Natural killer cell (primary cell): ENCODE results near the gene ATP8B4. TPM values are rescaled to one million over a fixed set of nuclear protein-coding genes. Genes with fewer than 3 reads are reported as not detected.

Experiments
- ATAC-seq, 3 donors: fragments of 150-1000 bp in 2 of 3; fragments of 200-7000 bp in 1 of 3; cut with Tn5 transposase; 1 replicate in 1 of 3; 2 replicates in 2 of 3; pipeline ENCODE4 v1.10.0; 2021; ENCODE audit warnings: mild to moderate bottlenecking in 2 of 3, moderate library complexity in 2 of 3
- DNase-seq, 2 donors: peaks; one replicate each; pipeline versions ENCODE4 v3.0.0 to v3.0.0-alpha.2; 2013 to 2021; ENCODE audit warnings: mixed read lengths in 1 of 2
- H3K27ac ChIP-seq: one replicate; pipeline ENCODE4 v1.5.1; 2013; ENCODE audit warnings: mild to moderate bottlenecking, low read length
- H3K27me3 ChIP-seq: one replicate; pipeline ENCODE4 v1.6.1; 2013; ENCODE audit warnings: low read length; ENCODE audit not compliant: control insufficient read depth, insufficient read depth
- H3K36me3 ChIP-seq: one replicate; pipeline ENCODE4 v1.6.1; 2013; ENCODE audit warnings: low read length; ENCODE audit not compliant: control insufficient read depth, insufficient read depth
- H3K4me1 ChIP-seq: one replicate; pipeline ENCODE4 v1.6.1; 2013; ENCODE audit warnings: low read length; ENCODE audit not compliant: control insufficient read depth, insufficient read depth
- H3K4me3 ChIP-seq: one replicate; pipeline ENCODE4 v1.5.1; 2013; ENCODE audit warnings: low read length
- H3K9me3 ChIP-seq: one replicate; pipeline ENCODE4 v1.6.1; 2013; ENCODE audit warnings: low read length; ENCODE audit not compliant: control insufficient read depth, insufficient read depth
- H3K27ac Mint-ChIP-seq, 2 donors: one replicate each; pipeline ENCODE4 v1.8.0; 2022; ENCODE audit warnings: mild to moderate bottlenecking in 2 of 2, mixed read lengths in 2 of 2, moderate library complexity in 1 of 2
- H3K27me3 Mint-ChIP-seq, 2 donors: one replicate each; pipeline ENCODE4 v1.8.0; 2022; ENCODE audit warnings: low read depth in 2 of 2, mixed read lengths in 2 of 2
- H3K36me3 Mint-ChIP-seq: one replicate; pipeline ENCODE4 v1.8.0; 2022; ENCODE audit warnings: mixed read lengths
- H3K4me1 Mint-ChIP-seq, 2 donors: one replicate each; pipeline ENCODE4 v1.8.0; 2022; ENCODE audit warnings: mixed read lengths in 2 of 2
- H3K4me3 Mint-ChIP-seq: one replicate; pipeline ENCODE4 v1.8.0; 2022; ENCODE audit warnings: mild to moderate bottlenecking, moderate library complexity, mixed read lengths
- H3K9me3 Mint-ChIP-seq, 2 donors: one replicate each; pipeline ENCODE4 v1.8.0; 2022; ENCODE audit warnings: mixed read lengths in 2 of 2
- WGBS: methylation state at CpG from one replicate; pipeline ENCODE4 v1.1.7; 2013; ENCODE audit warnings: missing lambda C conversion rate; ENCODE audit not compliant: insufficient coverage; 5-methylcytosine and 5-hydroxymethylcytosine counted together
- intact Hi-C: fragments of 100-400 bp; cut with micrococcal nuclease; formaldehyde crosslinking; loops from one replicate; pipeline ENCODE4 v1.14.2; 2022
- total RNA-seq, 4 donors: library from RNA; stranded (reverse); fragments of 120-200 nt in 1 of 4; gene quantifications; one replicate each; pipeline versions ENCODE4 v1.2.3 to v1.2.4, GENCODE V29; 2013 to 2022
- TF ChIP-seq, protein P1 (sequence below): fragments of 200-600 bp; IDR thresholded peaks from one replicate; pipeline ENCODE4 v1.8.0; 2022; ENCODE audit warnings: antibody characterized with exemption

Gene ATP8B4
- total RNA-seq, 3 donors from 2014 or later (not counting 1 experiment from before 2014, with no cell fraction given) = 55.6 to 89.5 (median 75.1) TPM

DNA sequence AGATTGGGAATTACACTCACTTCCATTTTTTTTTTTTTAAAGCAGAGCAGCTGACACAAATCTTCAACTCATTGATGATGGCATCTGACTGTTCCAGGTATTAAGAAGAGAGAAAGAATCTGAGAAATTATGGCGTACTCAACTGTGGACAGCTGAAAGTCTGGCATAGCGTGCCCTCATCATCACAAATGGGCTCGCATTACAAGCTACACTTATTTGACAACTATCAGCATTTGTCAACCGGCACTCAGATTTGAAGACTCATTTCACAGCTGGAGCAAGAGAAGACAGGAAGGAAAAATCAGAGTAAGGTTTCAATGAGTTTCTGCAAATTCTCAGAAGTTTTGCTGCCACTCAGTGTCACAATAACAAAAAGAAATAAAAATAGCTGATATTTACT lies 235.9 kb downstream of the ATP8B4 start:
- Mint-ChIP-seq H3K27ac (peak overlapping the region in 1 of 2 donors; percentile 21), H3K36me3 (peaks cover 19% of the 10 kb centered on the region), H3K4me1 (peaks cover 9 to 22% of the 10 kb centered on the region in 2 donors), H3K9me3 (no peaks in the 10 kb centered on the region), H3K4me3 (no peak overlapping the region), H3K27me3 (no peaks in the 10 kb centered on the region)
- Histone ChIP-seq H3K4me1 (no peaks in the 10 kb centered on the region), H3K36me3 (peaks cover 14% of the 10 kb centered on the region), H3K9me3 (no peaks in the 10 kb centered on the region), H3K27me3 (no peaks in the 10 kb centered on the region), H3K4me3 (no peak overlapping the region), H3K27ac (no peak overlapping the region)
- TF ChIP-seq, protein P1, sequence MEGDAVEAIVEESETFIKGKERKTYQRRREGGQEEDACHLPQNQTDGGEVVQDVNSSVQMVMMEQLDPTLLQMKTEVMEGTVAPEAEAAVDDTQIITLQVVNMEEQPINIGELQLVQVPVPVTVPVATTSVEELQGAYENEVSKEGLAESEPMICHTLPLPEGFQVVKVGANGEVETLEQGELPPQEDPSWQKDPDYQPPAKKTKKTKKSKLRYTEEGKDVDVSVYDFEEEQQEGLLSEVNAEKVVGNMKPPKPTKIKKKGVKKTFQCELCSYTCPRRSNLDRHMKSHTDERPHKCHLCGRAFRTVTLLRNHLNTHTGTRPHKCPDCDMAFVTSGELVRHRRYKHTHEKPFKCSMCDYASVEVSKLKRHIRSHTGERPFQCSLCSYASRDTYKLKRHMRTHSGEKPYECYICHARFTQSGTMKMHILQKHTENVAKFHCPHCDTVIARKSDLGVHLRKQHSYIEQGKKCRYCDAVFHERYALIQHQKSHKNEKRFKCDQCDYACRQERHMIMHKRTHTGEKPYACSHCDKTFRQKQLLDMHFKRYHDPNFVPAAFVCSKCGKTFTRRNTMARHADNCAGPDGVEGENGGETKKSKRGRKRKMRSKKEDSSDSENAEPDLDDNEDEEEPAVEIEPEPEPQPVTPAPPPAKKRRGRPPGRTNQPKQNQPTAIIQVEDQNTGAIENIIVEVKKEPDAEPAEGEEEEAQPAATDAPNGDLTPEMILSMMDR = no peak
- intact Hi-C loops = no loop called here
- ATAC-seq (no peak), DNase-seq (no peak)
- 85% methylated on average over 4 of the region's 4 CpGs for WGBS

- H3K36me3 ChIP-seq = peaks cover 18% of the 10 kb centered on the region
- Mint-ChIP-seq H3K36me3 (peaks cover 19% of the 10 kb centered on the region), H3K27me3 (no peaks in the 10 kb centered on the region), H3K4me3 (no peak overlapping the region), H3K9me3 (no peaks in the 10 kb centered on the region), H3K4me1 (peaks cover 11 to 22% of the 10 kb centered on the region in 2 donors), H3K27ac (peak overlapping the region; percentile 9 to 64)
- H3K4me1 ChIP-seq = no peaks in the 10 kb centered on the region
- 91% methylated on average over 5 of the region's 5 CpGs for WGBS
- DNase-seq (no peak), ATAC-seq (no peak)
- no peaks in the 10 kb centered on the region for H3K27me3 ChIP-seq
- H3K9me3 ChIP-seq = no peaks in the 10 kb centered on the region
- TF ChIP-seq, protein P1 = no peak
- intact Hi-C loops = no loop called here
- H3K27ac ChIP-seq = no peak overlapping the region
- no peak overlapping the region for H3K4me3 ChIP-seq
These were observed 237.2 kb downstream of the ATP8B4 start for GRCh38 chr15:49881866-49882265.

DNA sequence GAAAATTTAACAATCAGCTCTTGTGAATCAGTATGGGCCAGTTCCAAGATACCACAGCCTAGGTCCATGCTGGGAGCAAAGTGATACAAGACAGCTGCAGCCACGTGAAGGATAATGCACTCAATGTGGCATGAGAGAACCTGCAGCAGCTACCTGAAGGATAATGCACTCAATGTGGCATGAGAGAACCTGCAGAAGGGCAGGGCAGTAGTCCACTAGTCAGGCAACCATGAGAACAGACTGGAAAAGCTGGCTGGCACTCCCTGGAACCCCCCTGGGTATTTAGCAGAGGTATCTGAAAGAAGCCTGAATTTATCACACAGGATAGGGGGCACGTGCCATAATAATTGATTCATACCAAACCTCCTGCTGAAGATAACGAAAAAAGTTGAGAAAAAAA lies 237.6 kb downstream of the ATP8B4 start:
- intact Hi-C loops = no loop called here
- Histone ChIP-seq H3K27ac (no peak overlapping the region), H3K4me3 (no peak overlapping the region), H3K4me1 (no peaks in the 10 kb centered on the region), H3K27me3 (no peaks in the 10 kb centered on the region), H3K36me3 (peaks cover 18% of the 10 kb centered on the region), H3K9me3 (no peaks in the 10 kb centered on the region)
- Mint-ChIP-seq H3K4me3 (no peak overlapping the region), H3K9me3 (no peaks in the 10 kb centered on the region), H3K27me3 (no peaks in the 10 kb centered on the region), H3K36me3 (peaks cover 19% of the 10 kb centered on the region), H3K4me1 (peaks cover 14 to 22% of the 10 kb centered on the region in 2 donors), H3K27ac (no peak overlapping the region)
- TF ChIP-seq, protein P1 = no peak
- ATAC-seq (no peak), DNase-seq (no peak)
- 93% methylated on average over 3 of the region's 3 CpGs for WGBS

DNA sequence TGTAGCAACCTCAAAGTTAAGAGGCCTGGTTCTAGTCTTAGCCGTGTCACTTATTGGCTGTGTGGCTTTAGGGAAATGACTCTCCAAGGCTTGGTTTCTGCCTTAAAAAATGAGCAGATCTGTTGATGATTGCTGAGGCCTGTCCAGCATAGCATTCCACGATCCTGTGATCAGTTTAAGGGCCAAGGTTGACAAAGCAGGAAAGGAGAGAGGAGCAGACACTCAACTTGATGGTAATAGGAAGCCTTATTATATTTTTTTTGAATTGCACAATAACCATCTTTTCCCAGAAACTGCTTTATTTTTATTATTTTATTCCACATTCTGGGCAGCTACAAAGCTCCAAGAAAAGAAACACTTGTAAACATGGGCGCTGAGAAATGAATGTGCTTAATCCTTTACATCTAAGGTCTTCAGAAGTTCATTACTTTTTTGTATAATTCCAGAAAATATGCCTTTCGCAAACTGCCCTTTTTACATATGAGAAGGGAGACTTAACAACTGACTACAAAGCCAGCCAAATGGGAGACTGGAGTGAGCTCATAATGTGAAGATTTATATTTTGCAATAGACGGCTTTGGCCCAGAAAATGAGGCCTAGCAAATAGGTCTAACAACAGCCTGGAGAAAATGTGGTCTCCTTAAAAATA lies 241.0 kb downstream of the ATP8B4 start:
- H3K27ac Mint-ChIP-seq = peak overlapping the region; percentile 10 to 44
- peaks cover 35% of the 10 kb centered on the region for H3K36me3 ChIP-seq
- 98% methylated on average over 4 of the region's 5 CpGs for WGBS
- no peak for DNase-seq
- peaks cover 31% of the 10 kb centered on the region for H3K36me3 Mint-ChIP-seq
- TF ChIP-seq, protein P1 = no peak
- H3K27me3 Mint-ChIP-seq = no peaks in the 10 kb centered on the region
- intact Hi-C loops = no loop called here
- no peaks in the 10 kb centered on the region for H3K27me3 ChIP-seq
- H3K9me3 ChIP-seq = no peaks in the 10 kb centered on the region
- ATAC-seq = no peak
- H3K27ac ChIP-seq = no peak overlapping the region
- no peaks in the 10 kb centered on the region for H3K4me1 ChIP-seq
- no peak overlapping the region for H3K4me3 Mint-ChIP-seq
- peaks cover 5 to 9% of the 10 kb centered on the region in 2 donors for H3K4me1 Mint-ChIP-seq
- H3K9me3 Mint-ChIP-seq = no peaks in the 10 kb centered on the region
- H3K4me3 ChIP-seq = no peak overlapping the region
